Endothelial cell (in vitro differentiated cells): ENCODE measurements around the gene SHANK1. TPM values are rescaled to one million over a fixed set of nuclear protein-coding genes. Genes with fewer than 3 reads are reported as not detected.

Experiments
- DNase-seq: peaks from one replicate; pipeline ENCODE4 v3.0.0; 2021; ENCODE audit warnings: low spot score
- H3K27ac Mint-ChIP-seq: one replicate; pipeline ENCODE4 v1.8.0; 2021; ENCODE audit warnings: mixed read lengths, inconsistent platforms; ENCODE audit not compliant: unreplicated experiment
- H3K27me3 Mint-ChIP-seq: one replicate; pipeline ENCODE4 v1.8.0; 2021; ENCODE audit warnings: mild to moderate bottlenecking, moderate library complexity, mixed read lengths, inconsistent platforms; ENCODE audit not compliant: unreplicated experiment
- H3K36me3 Mint-ChIP-seq: one replicate; pipeline ENCODE4 v1.8.0; 2021; ENCODE audit warnings: mild to moderate bottlenecking, low read depth, mixed read lengths, inconsistent platforms; ENCODE audit not compliant: unreplicated experiment
- H3K4me1 Mint-ChIP-seq: one replicate; pipeline ENCODE4 v1.8.0; 2021; ENCODE audit warnings: mild to moderate bottlenecking, mixed read lengths, inconsistent platforms; ENCODE audit not compliant: unreplicated experiment
- H3K4me3 Mint-ChIP-seq: one replicate; pipeline ENCODE4 v1.8.0; 2021; ENCODE audit warnings: mild to moderate bottlenecking, mixed read lengths, inconsistent platforms; ENCODE audit not compliant: unreplicated experiment
- H3K9me3 Mint-ChIP-seq: one replicate; pipeline ENCODE4 v1.8.0; 2021; ENCODE audit warnings: mixed read lengths, inconsistent platforms; ENCODE audit not compliant: unreplicated experiment
- total RNA-seq: library from RNA; stranded (reverse); fragmentation: NEBNext Ultra II Directional; extraction: Animal tissue kit (Norgen Biotek cat#: 25700); gene quantifications from one replicate; pipeline ENCODE4 v1.2.1, GENCODE V29; 2021; ENCODE audit not compliant: unreplicated experiment
- TF ChIP-seq, protein P1 (sequence below): fragments of 200-600 bp; sonication (generic); IDR thresholded peaks from one replicate; pipeline ENCODE4 v1.5.0; 2021; ENCODE audit warnings: antibody characterized with exemption; ENCODE audit not compliant: unreplicated experiment

Gene SHANK1
- total RNA-seq, 1 donor from 2014 or later = 6.5 TPM

DNA sequence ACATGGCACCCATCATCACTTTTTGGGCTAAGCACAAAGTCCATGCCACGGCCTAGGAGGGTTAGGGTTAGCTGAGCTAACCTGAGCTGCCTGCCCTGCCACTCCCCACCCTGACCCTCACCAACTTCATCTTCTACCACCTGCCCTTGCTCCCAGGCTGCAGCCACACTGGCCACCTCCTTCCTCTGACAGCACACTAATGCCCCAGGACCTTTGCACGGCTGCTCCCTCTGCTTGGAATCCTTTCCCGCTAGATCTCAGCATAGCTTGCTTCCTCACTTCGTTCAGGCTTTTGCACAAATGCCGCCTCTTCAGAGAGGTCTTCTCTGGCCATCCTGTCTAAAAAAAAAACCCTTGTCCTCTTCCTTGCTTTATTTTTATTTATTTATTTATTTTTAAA is 13.2 kb downstream of the SHANK1 start:
- TF ChIP-seq, protein P1, sequence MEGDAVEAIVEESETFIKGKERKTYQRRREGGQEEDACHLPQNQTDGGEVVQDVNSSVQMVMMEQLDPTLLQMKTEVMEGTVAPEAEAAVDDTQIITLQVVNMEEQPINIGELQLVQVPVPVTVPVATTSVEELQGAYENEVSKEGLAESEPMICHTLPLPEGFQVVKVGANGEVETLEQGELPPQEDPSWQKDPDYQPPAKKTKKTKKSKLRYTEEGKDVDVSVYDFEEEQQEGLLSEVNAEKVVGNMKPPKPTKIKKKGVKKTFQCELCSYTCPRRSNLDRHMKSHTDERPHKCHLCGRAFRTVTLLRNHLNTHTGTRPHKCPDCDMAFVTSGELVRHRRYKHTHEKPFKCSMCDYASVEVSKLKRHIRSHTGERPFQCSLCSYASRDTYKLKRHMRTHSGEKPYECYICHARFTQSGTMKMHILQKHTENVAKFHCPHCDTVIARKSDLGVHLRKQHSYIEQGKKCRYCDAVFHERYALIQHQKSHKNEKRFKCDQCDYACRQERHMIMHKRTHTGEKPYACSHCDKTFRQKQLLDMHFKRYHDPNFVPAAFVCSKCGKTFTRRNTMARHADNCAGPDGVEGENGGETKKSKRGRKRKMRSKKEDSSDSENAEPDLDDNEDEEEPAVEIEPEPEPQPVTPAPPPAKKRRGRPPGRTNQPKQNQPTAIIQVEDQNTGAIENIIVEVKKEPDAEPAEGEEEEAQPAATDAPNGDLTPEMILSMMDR = no peak
- DNase-seq = no peak
- peaks cover 29% of the 10 kb centered on the region for H3K9me3 Mint-ChIP-seq
- H3K36me3 Mint-ChIP-seq = peaks cover 11% of the 10 kb centered on the region
- peaks cover 17% of the 10 kb centered on the region for H3K27me3 Mint-ChIP-seq
- no peak overlapping the region for H3K27ac Mint-ChIP-seq
- H3K4me1 Mint-ChIP-seq = no peaks in the 10 kb centered on the region
- no peak overlapping the region for H3K4me3 Mint-ChIP-seq

DNA sequence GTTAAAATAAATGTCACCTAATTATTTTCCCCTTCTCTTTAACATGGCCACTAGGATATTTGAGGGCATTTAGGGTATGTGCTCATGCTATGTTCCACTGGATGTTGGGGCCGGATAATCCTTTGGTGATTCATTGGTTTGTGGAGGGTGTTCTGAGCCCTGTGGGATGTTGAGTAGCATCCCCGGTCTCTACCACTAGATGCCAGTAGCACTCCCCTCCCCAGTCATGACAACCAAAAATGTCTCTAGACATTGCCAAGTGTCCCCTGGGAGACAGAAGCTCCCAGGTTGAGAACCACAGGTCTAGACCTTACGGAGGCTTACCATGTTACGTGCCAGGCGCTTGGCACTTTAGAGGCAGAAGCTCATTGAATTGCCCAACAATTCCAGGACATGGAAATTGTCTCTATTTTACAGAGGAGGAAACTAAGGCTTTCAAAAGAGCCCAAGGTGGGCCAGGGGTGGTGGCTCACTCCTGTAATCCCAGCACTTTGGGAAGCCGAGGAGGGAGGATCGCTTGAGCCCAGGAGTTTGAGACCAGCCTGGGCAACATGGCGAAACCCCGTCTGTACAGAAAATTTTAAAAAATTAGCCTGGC is 14.1 kb downstream of the SHANK1 start:
- no peak for DNase-seq
- Mint-ChIP-seq H3K27me3 (peaks cover 15% of the 10 kb centered on the region), H3K27ac (no peak overlapping the region), H3K4me3 (no peak overlapping the region), H3K4me1 (no peaks in the 10 kb centered on the region), H3K9me3 (peaks cover 25% of the 10 kb centered on the region), H3K36me3 (peaks cover 10% of the 10 kb centered on the region)
- TF ChIP-seq, protein P1 = no peak

DNA sequence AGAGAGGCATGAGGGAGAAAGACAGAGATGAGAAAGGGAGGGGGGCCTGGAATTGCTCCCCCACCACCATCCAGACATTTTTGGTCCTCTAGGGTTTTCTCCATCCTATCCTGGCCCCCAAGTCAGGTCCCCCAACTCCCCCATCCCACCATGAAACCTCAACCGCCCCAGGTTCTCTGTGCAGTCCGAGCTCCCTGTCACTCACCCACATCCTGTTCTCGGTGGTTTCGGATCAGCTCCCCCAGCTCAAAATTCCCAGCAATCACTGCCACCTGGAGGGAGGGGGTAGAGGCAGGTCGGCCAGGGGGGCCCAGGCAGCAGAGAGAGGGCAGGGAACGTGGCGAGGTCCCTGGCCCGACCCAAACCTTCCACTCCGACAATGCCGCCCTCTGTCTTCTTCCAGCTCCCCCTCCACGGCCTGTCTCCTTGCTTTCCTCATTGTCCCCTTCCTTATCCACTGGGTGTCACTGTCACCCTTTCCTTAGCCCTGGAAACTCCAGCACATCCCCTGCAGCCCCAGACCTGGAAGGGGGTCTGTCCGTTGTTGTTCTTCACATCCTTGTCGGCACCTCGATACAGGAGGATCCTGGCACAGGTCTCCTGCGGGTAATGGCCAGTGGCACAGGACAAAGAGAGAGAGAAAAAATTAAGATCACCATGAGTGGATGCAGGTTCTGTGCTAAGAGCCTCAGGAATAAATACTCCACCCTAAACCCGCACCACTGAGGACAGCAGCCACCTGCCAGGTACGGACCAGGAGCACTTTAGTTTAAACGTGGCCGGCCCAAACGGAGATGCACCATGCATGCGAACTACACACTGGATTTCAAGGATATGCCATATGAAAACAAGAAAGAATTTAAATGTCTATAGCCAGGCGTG is 15.4 kb downstream of the SHANK1 start:
- no peak for DNase-seq
- TF ChIP-seq, protein P1 = no peak
- peaks cover 19% of the 10 kb centered on the region for H3K27me3 Mint-ChIP-seq

DNA sequence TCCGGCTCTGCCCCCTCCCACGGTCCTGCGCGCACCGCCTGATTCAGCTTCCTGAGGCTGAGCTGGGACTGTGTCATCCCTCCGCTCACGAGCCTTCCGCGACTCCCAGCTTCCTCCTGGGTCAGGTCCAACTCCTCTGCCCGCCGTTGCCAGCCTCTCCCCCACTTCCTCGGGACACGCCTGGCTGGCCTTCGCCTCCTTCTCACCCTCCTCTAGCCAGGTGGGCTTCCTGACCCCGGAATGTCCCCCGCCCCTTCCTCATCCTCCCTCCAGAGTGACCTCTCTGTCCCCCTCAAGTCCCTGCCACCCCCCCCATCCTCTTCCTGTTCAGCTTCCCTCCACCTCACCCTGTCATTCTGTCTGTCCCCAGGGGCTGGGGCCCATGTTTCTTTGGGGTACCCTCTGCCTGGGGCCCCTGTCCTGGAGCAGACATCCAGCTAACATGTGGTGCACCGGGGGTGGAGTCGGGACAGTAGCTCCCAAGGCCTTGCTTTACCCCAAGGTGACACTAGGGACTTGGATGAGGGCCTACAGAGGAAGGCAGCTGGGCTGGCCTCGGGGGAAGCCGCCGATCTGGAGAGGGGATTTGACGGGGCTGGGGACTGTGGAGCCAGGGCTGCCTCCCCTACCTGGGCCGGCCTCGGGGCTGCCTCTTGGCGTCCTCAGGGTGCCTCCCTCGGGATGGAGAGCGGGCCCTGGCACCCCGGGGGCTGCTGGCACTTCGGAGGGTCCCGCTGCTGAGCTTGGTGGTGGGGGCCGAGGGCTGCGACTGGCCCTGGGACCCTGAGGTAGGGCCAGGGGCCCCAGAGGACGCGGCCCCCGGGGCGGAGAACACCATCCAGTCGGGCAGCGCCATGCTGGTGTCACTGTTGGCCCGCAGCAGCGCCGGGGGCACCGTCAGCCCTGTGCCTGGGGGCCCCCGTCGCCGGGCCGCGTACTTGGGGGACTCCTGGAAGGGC is 16.5 kb downstream of the SHANK1 start:
- no peak for DNase-seq
- H3K4me3 Mint-ChIP-seq = no peak overlapping the region

More for the DNA sequence above, 15.4 kb downstream of the SHANK1 start:
- H3K27ac Mint-ChIP-seq = no peak overlapping the region
- H3K4me3 Mint-ChIP-seq = no peak overlapping the region
- peaks cover 29% of the 10 kb centered on the region for H3K9me3 Mint-ChIP-seq
- H3K36me3 Mint-ChIP-seq = peaks cover 18% of the 10 kb centered on the region
- no peaks in the 10 kb centered on the region for H3K4me1 Mint-ChIP-seq

More for the DNA sequence above, 16.5 kb downstream of the SHANK1 start:
- Mint-ChIP-seq H3K27me3 (peaks cover 19% of the 10 kb centered on the region), H3K4me1 (no peaks in the 10 kb centered on the region), H3K36me3 (peaks cover 19% of the 10 kb centered on the region), H3K9me3 (peaks cover 37% of the 10 kb centered on the region), H3K27ac (no peak overlapping the region)
- TF ChIP-seq, protein P1 = no peak
